ENCODE data around the gene GPA33. TPM values are rescaled to one million over a fixed set of nuclear protein-coding genes. Genes with fewer than 3 reads are reported as not detected.
A peak's percentile ranks its signal among the peaks of the same experiment; 100 is the strongest.

The GPA33 gene
- total RNA-seq, 2 experiments from 2014 or later, result not detected

DNA sequence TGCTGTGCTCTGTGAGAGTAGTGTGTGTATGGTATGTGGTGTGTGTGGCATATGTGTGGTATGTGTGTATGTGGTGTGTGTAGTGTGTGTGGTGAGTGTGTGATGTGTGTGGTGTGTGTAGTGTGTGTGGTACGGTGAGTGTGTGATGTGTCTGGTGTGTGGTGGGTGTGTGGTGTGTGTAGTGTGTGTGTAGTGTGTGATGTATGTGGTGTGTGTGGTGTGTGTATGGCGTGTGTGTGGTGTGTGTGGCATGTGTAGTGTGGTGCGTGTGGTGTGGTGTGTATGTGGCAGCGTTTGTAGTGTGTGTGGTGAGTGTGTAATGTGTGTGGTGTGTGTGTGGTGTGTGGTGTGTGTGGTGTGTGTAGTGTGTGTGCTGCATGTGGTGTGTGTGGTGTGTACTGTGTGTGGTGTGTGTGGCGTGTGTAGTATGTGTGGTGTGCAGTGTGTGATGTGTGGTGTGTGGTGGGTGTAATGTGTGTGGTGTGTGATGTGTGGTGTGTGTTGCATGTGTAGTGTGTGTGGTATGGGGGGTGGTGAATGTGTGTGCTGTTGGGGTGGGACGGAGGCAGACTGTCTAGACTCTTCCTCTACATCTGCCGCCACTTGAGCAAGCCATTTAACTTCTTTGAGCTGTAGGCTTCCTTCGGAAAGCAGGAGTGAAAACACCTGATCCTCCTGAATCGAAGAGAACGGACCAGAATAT is 33.5 kb downstream of the GPA33 start:
- POLR2A ChIA-PET, result interaction anchor here (0.6 to 3.1 kb wide), 3 partner anchors 14 to 147 kb away, joined by 3 to 18 read pairs (median 3); no protein-coding TSS in a partner anchor
- no peak for TF ChIP-seq EZH2phosphoT487 (IDR thresholded peaks at IDR 0.05; ENCODE audit: borderline replicate concordance, low read depth, low read length)
- no peak for TF ChIP-seq CTCF (conservative IDR thresholded peaks at IDR 0.05; ENCODE audit: low read length)
- no peak overlapping the region for H3K4me3 ChIP-seq (ENCODE audit: low read depth, low read length, poor library complexity, severe bottlenecking)
- no peaks in the 10 kb centered on the region for H4K20me1 ChIP-seq (ENCODE audit: insufficient read depth, low read length)
- no TSS peak for BruUV-seq (replicated peaks)
- H3K4me2 ChIP-seq (ENCODE audit: low read length), result peak overlapping the region; percentile 2; the same call in 1 of the 2 replicates
- no peaks in the 10 kb centered on the region for H3K9me3 ChIP-seq (ENCODE audit: low read length)
- peak overlapping the region; percentile 52; the same call in 1 of the 2 replicates for H2AFZ ChIP-seq (ENCODE audit: low read length)
- no peaks in the 10 kb centered on the region for H3K36me3 ChIP-seq (ENCODE audit: insufficient read depth, low read length)
- CTCF ChIA-PET (ENCODE audit: unreplicated experiment), result interaction anchor here (0.6 to 6.5 kb wide), 4 partner anchors 13 to 146 kb away, joined by 3 to 105 read pairs (median 3); no protein-coding TSS in a partner anchor
- H3K79me2 ChIP-seq (ENCODE audit: insufficient read depth, low read depth, low read length), result no peaks in the 10 kb centered on the region
- no peaks in the 10 kb centered on the region for H3K9me2 ChIP-seq (ENCODE audit: insufficient read depth, low read length)
- H3K27ac ChIP-seq (ENCODE audit: low read depth, low read length, poor library complexity, severe bottlenecking), result no peak overlapping the region
- peaks cover 7% of the 10 kb centered on the region for H3K4me1 ChIP-seq (ENCODE audit: insufficient read depth, low read length, poor library complexity, severe bottlenecking)
- intact Hi-C loops (cut with micrococcal nuclease; ENCODE audit: unreplicated experiment), result loop anchor here (1.0 to 5.0 kb wide), 2 partner anchors 79 to 146 kb away; partner anchors contain the start of gene ILDR2
- no peak for DNase-seq (ENCODE audit: low spot score)

DNA sequence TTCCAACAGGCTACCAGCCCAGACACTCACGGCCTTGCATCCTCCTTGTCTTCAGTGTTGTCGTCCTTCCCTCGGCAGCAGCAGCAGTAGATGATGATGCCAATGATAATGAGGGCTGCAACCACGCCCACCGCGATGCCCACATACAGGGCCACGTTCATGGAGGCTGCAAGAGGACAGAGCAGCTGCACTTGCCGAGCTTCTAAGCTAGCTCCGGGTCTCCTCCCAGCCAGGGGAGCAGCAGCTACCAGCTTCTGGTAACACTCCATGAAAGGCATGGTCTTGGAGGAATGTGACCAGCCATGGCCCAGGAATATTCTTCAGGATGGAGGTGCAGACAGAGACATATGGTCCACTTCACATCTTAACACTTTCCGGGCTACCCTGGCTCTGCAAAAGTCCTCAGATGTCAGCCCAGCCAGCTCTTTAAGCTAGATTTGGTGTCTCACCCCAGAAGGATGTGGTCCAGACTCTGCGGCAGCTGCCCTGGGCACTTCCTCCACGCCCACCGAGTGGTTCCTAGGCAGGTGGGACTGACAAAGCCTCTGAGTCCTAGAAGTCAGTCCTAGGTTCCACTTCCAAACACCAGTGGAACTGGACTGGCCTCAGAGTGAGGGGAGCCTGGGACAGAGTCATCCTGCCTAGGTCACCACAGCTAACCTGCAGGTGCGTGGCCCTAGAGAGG is 35.1 kb downstream of the GPA33 start:
- ChIA-PET POLR2A (interaction anchor here (0.5 kb wide), 1 partner anchor 373 kb away, joined by 3 read pairs; no protein-coding TSS in a partner anchor), CTCF (ENCODE audit: unreplicated experiment) (interaction anchor here (1.1 kb wide), 1 partner anchor 11 kb away, joined by 3 read pairs; no protein-coding TSS in a partner anchor)
- no TSS peak for BruUV-seq (replicated peaks)
- Histone ChIP-seq H3K27ac (ENCODE audit: low read depth, low read length, poor library complexity, severe bottlenecking) (no peak overlapping the region), H2AFZ (ENCODE audit: low read length) (no peak overlapping the region), H3K79me2 (ENCODE audit: insufficient read depth, low read depth, low read length) (no peaks in the 10 kb centered on the region), H3K4me1 (ENCODE audit: insufficient read depth, low read length, poor library complexity, severe bottlenecking) (peaks cover 7% of the 10 kb centered on the region), H4K20me1 (ENCODE audit: insufficient read depth, low read length) (no peaks in the 10 kb centered on the region), H3K9me2 (ENCODE audit: insufficient read depth, low read length) (no peaks in the 10 kb centered on the region), H3K4me3 (ENCODE audit: low read depth, low read length, poor library complexity, severe bottlenecking) (no peak overlapping the region), H3K9me3 (ENCODE audit: low read length) (no peaks in the 10 kb centered on the region), H3K4me2 (ENCODE audit: low read length) (no peak overlapping the region), H3K36me3 (ENCODE audit: insufficient read depth, low read length) (no peaks in the 10 kb centered on the region)
- TF ChIP-seq CTCF (conservative IDR thresholded peaks at IDR 0.05; ENCODE audit: low read length) (no peak), EZH2phosphoT487 (IDR thresholded peaks at IDR 0.05; ENCODE audit: borderline replicate concordance, low read depth, low read length) (no peak)
- intact Hi-C loops (cut with micrococcal nuclease; ENCODE audit: unreplicated experiment), result loop anchor here (5.0 kb wide), 1 partner anchor 78 kb away; the partner anchor contains the start of gene ILDR2
- DNase-seq (ENCODE audit: low spot score), result no peak
